Measurements from ENCODE around the gene DIP2C.

DNA sequence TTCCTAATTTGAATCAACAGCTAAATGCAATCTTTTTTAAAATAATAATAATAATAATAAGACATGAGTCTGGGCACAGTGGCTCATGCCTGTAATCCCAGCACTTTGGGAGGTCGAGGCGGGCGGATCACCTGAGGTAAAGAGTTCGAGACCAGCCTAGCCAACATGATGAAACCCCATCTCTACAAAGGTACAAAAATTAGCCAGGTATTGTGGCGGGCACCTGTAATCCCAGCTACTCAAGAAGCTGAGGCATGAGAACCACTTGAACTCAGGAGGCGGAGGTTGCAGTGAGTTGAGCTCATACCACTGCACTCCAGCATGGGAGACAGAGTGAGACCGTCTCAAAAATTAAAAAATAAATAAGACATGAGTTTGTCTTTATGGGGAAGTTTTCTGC, 3.9 kb downstream of the DIP2C start:
- TF ChIP-seq, protein P1, sequence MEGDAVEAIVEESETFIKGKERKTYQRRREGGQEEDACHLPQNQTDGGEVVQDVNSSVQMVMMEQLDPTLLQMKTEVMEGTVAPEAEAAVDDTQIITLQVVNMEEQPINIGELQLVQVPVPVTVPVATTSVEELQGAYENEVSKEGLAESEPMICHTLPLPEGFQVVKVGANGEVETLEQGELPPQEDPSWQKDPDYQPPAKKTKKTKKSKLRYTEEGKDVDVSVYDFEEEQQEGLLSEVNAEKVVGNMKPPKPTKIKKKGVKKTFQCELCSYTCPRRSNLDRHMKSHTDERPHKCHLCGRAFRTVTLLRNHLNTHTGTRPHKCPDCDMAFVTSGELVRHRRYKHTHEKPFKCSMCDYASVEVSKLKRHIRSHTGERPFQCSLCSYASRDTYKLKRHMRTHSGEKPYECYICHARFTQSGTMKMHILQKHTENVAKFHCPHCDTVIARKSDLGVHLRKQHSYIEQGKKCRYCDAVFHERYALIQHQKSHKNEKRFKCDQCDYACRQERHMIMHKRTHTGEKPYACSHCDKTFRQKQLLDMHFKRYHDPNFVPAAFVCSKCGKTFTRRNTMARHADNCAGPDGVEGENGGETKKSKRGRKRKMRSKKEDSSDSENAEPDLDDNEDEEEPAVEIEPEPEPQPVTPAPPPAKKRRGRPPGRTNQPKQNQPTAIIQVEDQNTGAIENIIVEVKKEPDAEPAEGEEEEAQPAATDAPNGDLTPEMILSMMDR (IDR thresholded peaks at IDR 0.05) = no peak
- TF ChIP-seq MXI1 (IDR thresholded peaks at IDR 0.05; ENCODE audit: low read depth, low read length) = no peak
- TF ChIP-seq RAD21 (IDR thresholded peaks at IDR 0.05; ENCODE audit: low read length) = no peak
- TF ChIP-seq GATA2 (CRISPR knock-in tag; IDR thresholded peaks at IDR 0.05) = no peak
- no peak for TF ChIP-seq SMC3 (IDR thresholded peaks at IDR 0.05; ENCODE audit: low read depth, low read length)
- no peak for TF ChIP-seq FOSL2 (IDR thresholded peaks at IDR 0.05; ENCODE audit: borderline replicate concordance, low read depth)
- no peak for TF ChIP-seq POLR2AphosphoS5 (IDR thresholded peaks at IDR 0.05; ENCODE audit: low read depth, low read length)
